Measurements from ENCODE around the gene TMIE.

The TMIE gene

GRCh38 chr3:46669191-46669999 lies 31.8 kb upstream of the TMIE start:
- ATAC-seq (no peak), DNase-seq (peak; percentile 1)

- DNase-seq: no peak
- ATAC-seq: no peak
Observed at GRCh38 chr3:46670000-46670890, 30.9 kb upstream of the TMIE start.

GRCh38 chr3:46670891-46671427 lies 30.2 kb upstream of the TMIE start:
- no peak for ATAC-seq

GRCh38 chr3:46671541-46672348 lies 29.4 kb upstream of the TMIE start:
- DNase-seq (no peak), ATAC-seq (no peak)

More at GRCh38 chr3:46670891-46671427, 30.2 kb upstream of the TMIE start:
- peak; percentile 1 for DNase-seq

GRCh38 chr3:46672349-46672695 lies 28.9 kb upstream of the TMIE start:
- no peak for DNase-seq

GRCh38 chr3:46673151-46674030 lies 27.8 kb upstream of the TMIE start:
- ATAC-seq: no peak
- no peak for DNase-seq

More at GRCh38 chr3:46672349-46672695, 28.9 kb upstream of the TMIE start:
- no peak for ATAC-seq

GRCh38 chr3:46674031-46674845 lies 27.0 kb upstream of the TMIE start:
- no peak for DNase-seq

GRCh38 chr3:46675426-46675825 lies 25.8 kb upstream of the TMIE start:
- no peak for DNase-seq
- no peak for ATAC-seq

More at GRCh38 chr3:46674031-46674845, 27.0 kb upstream of the TMIE start:
- ATAC-seq: no peak

GRCh38 chr3:46675843-46676567 lies 25.2 kb upstream of the TMIE start:
- no peak for ATAC-seq

GRCh38 chr3:46676601-46677410 lies 24.4 kb upstream of the TMIE start:
- DNase-seq: no peak
- no peak for ATAC-seq

More at GRCh38 chr3:46675843-46676567, 25.2 kb upstream of the TMIE start:
- no peak for DNase-seq

- no peak for ATAC-seq
- DNase-seq: no peak
Observed at GRCh38 chr3:46677411-46677726, 23.8 kb upstream of the TMIE start.

GRCh38 chr3:46678280-46678679 lies 22.9 kb upstream of the TMIE start:
- no peak for DNase-seq

GRCh38 chr3:46679681-46680080 lies 21.5 kb upstream of the TMIE start:
- ATAC-seq (no peak), DNase-seq (no peak)

More at GRCh38 chr3:46678280-46678679, 22.9 kb upstream of the TMIE start:
- no peak for ATAC-seq

- DNase-seq: no peak
- ATAC-seq: no peak
Observed at GRCh38 chr3:46680298-46680826, 20.8 kb upstream of the TMIE start.

- ATAC-seq: no peak
Observed at GRCh38 chr3:46681387-46681786, 19.8 kb upstream of the TMIE start.

GRCh38 chr3:46681856-46682540 lies 19.2 kb upstream of the TMIE start:
- ATAC-seq (no peak), DNase-seq (no peak)

More at GRCh38 chr3:46681387-46681786, 19.8 kb upstream of the TMIE start:
- no peak for DNase-seq

GRCh38 chr3:46682974-46683373 lies 18.2 kb upstream of the TMIE start:
- DNase-seq (no peak), ATAC-seq (no peak)

- DNase-seq (no peak), ATAC-seq (no peak)
Observed at GRCh38 chr3:46684891-46685290, 16.3 kb upstream of the TMIE start.

Data from stimulated activated naive CD8-positive, alpha-beta T cell treated with anti-CD3 and anti-CD28 coated beads, Interleukin-15, Interleukin-2, amounts not matched to agents 100 U/mL and 50 U/mL, for 24 hours (primary cell).